Hematopoietic multipotent progenitor cell treated with erythropoietin and hydrocortisone succinate and interleukin-3 and kit ligand, for 17 days (in vitro differentiated cells): ENCODE data around the gene LIPF.
"Not testable (repeated sequence)": the region's sequence is repeated elsewhere in the genome, so short reads cannot be mapped to it uniquely, and the experiment has no call there.

Experiments
- DNase-seq: peaks from one replicate; pipeline ENCODE4 v3.0.0-alpha.2; 2015; ENCODE audit warnings: low spot score

Gene LIPF

DNA sequence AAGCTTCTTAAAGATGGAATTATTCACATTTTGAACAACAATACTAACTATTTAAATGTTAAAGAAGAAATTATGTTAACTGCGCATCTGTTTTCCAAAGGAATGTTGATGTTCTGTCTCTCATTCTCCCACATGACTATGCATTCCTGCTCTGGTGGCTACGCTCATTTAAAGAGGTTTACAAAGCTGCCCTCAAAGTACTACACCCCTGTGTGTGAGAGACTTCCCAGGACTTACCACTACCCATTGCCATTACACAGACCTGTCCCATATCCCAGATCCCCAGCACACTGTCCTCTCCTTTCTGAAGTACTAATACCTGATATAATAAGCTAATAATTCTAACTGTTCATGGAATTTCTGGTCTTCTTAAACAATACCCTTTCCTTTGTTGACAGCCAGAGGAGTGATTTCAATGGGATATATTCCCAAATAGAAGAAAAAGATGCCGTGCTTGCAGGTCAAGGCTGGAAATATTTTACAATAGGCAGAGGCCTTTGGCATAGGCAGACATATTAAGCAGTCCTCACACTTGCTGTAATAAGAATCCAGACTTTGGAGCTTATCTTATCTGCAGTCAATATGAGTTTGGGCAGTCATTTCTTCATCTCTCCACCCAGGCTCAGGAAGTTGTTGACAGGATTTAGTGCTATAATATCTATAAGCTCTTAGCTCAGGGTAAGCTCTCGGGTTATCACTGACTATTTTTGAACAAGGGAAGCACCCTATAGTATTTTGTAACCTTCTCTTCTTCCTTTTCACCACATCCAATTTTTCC, 12.2 kb downstream of the LIPF start:
- DNase-seq: no peak

DNA sequence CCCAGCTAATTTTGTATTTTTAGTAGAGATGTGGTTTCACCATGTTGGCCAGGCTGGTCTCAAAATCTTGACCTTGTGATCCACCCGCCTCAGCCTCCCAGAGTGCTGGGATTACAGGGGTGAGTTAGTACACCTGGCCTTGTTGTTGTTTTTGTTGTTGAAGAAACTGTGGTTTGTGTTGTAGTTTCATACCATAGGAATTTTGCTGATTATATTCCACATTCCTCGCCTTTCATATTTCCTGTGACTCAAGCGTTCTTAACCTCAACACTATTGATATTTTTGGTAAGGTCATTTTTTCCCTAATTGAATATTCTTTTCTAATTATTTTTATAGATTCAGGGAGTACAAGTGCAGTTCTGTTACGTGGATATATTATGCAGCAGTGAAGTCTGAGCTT, 16.7 kb downstream of the LIPF start:
- no peak for DNase-seq

DNA sequence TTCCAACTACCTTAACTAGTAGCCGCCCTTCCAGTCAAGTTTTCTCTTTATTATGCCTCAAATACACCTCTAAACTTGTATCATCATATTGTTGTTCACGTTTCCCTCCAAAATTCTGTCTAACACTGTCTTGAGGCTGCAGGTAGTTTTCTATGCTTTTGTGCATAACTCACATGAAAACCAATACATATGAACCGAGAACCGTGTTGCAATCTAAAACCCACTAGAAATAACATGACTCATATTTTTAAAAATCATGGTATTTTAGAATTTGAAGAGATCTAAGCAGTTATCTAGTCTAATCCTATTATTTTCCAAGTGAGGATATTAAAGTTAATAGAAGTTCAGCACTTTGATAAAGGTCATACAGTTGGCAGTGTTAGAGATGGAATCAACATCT, 18.2 kb downstream of the LIPF start:
- no peak for DNase-seq

DNA sequence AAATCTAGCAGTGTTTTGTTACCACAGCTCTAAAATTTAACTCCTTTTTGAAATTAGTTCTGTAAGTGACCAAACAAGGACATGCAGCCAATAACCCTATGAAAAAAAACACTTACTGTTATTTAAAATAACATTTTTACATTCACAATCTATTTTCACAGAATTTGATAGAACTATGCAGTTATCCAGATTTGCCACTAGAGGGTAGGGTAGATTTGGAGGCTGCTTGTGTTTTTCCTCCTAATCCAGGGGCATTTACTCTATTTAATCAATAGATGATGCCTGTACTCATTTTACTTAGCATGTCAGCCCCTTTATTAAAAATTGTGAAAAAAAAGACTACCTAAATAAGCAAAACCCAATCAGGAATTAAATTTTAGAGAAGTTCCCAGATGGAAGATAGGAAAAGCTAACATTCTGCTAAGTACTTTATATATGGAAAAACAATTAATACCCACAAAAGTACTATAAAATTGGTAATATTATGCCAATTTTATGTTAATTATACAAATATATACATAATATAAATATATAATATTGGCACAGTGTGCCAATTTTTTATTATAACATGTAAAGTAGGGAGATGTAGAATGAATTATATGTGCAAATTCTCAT, 23.7 kb downstream of the LIPF start:
- no peak for DNase-seq

DNA sequence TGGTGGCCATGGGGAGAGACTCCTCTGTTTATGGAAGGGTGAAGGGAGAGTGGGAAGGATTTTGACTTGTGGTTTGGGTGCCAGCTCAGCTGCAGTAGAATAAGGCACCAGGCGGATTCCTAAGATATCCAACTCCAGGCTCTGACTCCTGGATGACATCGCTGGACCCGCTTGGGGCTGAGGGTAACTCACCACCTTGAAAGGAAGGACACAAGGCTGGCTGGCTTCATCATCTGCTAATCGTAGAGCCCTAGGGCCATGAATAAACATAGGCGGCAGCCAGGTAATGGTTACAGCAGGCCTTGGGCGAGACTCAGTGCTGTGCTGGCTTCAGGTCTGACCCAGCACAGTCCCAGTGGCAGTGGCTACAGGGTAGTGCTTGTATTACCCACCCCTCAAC, 25.1 kb downstream of the LIPF start:
- no peak for DNase-seq

DNA sequence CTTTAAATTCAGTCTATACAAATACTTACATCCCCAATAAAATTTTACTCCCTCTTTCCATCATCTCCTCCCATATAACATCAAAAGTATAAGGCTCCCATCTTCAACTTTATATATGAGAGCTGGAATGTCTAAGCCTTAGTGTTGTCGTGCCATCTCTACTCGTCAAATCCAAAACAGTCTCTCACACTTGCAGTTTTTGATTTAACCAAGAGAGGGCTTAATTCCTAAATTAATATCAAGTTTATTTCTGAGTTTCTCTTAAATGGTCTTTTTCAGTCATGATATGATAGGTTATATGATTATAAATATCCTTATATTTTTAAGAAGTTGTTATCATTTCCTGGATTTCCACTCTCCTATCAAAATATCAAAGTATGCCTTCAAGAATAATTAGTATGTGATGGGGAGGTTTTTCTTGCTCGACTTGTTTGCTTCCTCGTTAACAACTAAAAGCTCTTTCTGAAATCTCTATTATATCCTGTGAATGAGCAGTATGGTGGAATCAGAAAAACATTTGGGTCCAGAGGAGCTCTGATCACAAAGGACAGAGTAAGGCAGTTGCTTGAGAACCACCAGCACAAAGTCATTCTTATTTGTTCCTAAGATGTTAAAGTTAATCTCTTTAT, 29.3 kb downstream of the LIPF start:
- no peak for DNase-seq

DNA sequence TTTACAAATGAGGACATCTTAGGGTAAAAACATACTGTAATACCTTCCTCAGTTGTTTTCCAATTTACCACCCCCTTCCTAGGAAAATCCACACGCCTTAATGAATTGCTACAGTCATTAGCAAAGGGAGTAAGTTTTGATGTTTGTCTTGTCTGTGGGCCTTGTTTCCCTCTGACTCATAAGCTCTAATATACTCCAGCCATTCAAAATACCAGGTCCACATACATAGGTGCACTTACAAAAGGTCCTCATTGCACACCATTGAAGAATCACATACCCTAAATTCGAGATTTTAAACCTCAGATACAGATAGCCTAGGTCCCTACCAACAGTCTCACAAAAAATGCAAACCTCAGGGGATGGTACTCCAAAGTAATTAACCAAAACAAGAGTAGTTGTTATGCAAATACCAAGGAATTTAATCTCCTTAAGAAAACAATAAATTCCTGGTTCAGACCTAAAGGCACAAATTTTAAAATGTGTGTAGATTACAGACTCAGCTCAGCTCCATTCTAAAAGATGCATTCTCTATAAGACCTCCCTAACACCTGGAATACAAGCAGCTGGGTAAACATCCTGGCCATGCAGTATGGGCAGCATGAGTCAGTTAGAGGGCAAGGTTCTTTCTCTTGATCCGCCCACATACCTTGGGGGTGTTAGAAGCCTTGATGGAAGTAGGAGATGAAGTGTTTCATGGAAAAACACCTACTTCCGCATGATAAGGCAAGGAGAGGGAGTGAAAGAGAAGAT, 38.8 kb downstream of the LIPF start:
- DNase-seq: no peak

DNA sequence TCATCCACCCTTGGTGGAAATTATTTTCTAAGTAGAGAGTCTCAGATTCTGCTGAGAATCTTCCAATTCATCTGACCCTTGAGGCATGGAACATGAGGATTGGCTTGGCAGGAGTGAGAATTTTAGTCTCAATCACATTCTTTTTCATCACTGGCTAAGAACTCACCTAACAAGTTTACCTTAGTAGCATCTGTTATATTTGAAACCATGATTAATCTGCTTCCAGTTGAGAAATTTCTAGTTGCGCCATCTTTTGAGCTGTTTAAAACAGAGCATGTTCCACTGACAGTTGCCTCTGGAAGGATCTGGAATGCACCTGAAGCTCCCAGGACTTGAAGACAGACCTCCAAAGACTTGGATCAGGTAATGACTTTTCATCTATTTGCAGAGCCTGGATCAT, 41.7 kb downstream of the LIPF start, which contains the start of gene LIPK:
Gene LIPK (plus strand): TSS at position 292 of the 400 bp plus-strand sequence. CDS start 18,295 bp downstream, outside the sequence.
- DNase-seq: no peak

DNA sequence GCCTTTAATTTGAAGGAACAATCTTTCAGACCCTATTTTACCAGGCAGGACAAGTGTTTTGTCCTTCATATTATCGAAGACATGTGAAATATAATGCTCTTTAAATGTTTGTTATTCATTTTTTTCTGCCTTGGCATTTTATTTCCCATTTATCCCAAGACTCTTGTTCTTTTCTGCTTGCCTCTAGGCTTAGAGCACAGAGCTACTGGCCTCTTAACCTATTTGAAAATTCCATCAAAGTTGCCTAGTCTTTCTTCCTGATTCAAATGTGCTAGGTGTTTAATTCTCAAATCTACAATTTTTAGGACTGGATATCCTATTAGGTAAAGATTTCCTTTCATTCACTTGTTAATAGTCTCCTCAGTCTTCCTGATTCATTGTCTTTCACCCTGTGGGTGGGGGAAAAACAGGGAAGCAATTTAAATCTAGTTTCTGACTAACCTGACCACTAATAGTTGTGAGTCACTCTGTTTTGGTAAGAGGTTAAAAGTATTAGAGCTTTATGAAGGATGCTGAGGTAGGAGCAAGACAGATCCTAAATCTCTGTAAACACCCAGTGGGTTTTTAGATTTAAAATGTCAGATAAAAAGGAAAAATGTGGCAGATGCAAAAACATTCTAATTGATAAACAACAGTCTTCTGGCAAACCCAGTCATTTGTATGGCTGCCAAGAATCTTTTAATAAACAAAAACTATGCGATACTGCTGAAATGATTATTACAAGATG, 43.4 kb downstream of the LIPF start:
- DNase-seq: no peak

DNA sequence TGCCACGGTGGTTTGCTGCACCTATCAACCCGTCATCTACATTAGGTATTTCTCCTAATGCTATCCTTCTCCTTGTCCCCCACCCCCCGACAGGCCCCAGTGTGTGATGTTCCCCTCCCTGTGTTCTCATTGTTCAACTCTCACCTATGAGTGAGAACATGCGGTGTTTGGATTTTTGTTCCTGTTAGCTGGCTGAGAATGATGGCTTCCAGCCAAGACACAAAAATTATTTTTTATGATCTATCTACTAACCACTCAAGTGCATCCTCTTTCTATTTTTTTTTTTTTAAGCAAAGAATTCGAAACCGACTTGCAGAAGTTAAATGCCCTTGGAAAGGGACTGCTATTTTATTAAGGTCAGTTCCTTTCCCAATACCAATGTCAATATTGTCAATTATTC, 45.1 kb downstream of the LIPF start:
- DNase-seq: not testable (repeated sequence)

DNA sequence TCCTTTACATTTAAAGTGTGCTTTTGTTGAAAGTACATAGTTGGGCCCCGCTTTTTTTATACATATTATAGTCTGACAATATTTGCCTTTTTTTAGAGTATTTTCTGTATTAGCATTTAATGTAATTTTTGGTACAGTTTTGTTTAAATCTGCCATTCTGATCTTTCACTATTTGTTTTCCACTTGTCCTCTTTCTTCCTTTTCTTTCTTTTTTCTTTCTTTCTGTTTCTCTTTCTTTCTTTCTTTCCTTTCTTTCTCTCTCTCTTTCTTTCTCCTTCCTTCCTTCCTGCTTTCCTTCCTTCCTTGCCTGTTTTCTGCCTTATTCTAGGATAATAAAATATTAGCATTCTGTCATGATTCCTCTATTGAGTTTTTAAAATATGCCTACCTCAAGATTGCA, 51.3 kb downstream of the LIPF start:
- DNase-seq: no peak

DNA sequence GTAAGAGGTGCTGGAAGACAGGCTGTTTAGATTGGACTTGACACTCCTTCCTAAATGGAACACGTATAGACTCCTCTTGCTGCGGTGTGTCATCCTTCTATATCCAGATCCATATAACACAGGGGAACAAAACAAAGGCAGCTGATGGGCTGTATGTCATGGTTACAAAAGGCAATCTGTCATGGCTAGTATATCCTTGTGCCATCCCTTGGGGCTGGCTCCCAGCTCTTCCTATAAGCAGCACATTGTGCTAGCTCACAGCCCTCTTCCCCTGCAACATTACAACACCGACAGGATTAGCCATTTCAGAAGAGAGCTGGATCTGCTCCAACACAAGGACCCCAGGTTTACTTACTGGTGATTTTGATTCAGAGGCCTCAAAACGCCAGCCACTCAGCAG, 57.1 kb downstream of the LIPF start:
- no peak for DNase-seq

DNA sequence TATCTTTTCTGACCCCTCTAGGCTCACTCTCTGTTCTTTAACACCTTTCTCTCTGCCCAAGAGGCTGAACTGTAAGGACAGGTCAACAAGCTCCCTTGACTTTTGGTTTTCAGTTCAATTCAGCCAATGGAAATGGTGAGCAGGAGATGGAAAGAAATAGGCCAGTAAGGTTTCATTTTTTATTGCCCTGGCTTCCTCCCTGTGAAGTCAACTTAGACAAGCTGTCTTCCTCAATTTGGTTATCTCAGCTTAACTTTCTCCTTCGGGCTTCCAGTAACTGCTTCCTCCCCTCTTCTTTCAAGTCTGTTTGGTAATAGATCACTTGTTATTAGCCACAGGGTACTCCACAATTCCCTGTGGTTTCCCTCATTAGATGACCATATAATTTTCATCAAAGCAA, 61.6 kb downstream of the LIPF start:
- no peak for DNase-seq

DNA sequence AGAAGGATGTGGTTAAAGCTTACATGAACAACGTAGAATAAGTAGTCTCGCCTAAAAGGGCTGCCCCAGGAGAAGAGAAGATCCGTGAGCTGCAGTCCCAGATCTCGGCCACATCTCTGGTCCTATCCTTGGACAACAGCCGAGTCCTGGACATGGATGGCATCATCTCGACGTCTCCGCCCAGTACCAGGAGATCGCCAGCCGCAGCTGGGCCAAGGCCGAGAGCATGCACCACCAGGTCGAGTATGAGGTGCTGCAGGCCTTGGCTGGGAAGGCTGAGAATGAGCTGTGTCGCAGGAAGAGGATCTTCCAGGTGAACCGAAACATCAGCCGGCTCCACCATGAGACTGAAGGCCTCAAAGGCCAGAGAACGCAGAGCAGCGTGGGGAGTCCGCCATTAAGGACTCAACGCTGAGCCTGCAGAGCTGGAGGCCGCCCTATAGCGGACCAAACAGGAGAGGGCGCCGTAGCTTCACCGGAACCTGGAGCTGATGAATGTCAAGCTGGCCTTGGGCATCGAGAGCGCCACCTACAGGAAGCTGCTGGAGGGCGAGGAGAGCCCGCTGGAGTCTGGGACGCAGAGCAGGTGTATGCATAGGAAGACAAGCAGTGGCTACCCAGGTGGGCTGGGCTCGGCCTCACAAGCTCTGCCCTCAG, 64.0 kb downstream of the LIPF start:
- no peak for DNase-seq
